Bronchial epithelial cell (primary cell): ENCODE data around the gene FHOD3. TPM values are rescaled to one million over a fixed set of nuclear protein-coding genes. Genes with fewer than 3 reads are reported as not detected.
A peak's percentile ranks its signal among the peaks of the same experiment; 100 is the strongest.

Experiments
- DNase-seq: peaks from one replicate; pipeline ENCODE4 v3.0.0-alpha.2; 2010; ENCODE audit warnings: low read depth
- FAIRE-seq: peaks from 2 replicates; lab custom pipeline; 2011; peaks lifted over from hg19 to GRCh38; lab: Jason Lieb, UNC
- H3K27me3 ChIP-seq: 2 replicates; pipeline ENCODE4 v1.5.1; 2011; ENCODE audit warnings: low read length; ENCODE audit not compliant: control insufficient read depth, insufficient read depth
- H3K36me3 ChIP-seq: 2 replicates; pipeline ENCODE4 v1.5.1; 2011; ENCODE audit warnings: low read length; ENCODE audit not compliant: control insufficient read depth, insufficient read depth
- H3K4me3 ChIP-seq: 2 replicates; pipeline ENCODE4 v1.5.1; 2011; ENCODE audit warnings: mild to moderate bottlenecking, low read depth, low read length, control low read depth
- CTCF ChIP-seq: IDR thresholded peaks from 2 replicates; pipeline ENCODE4 v1.5.1; 2011; ENCODE audit warnings: mild to moderate bottlenecking, moderate library complexity, low read length, control low read depth, inconsistent platforms; ENCODE audit not compliant: insufficient read depth, severe bottlenecking
- total RNA-seq: library from RNA; depleted of rRNA; stranded (reverse); fragments of >200 nt; gene quantifications from 2 replicates; pipeline ENCODE4 v1.2.1, GENCODE V29; 2014

The FHOD3 gene
- total RNA-seq, 1 donor from 2014 or later, result 15.8 TPM

- no peak for TF ChIP-seq CTCF
- Histone ChIP-seq H3K4me3 (no peak overlapping the region), H3K27me3 (no peaks in the 10 kb centered on the region), H3K36me3 (no peaks in the 10 kb centered on the region)
- no peak for DNase-seq
- no peak for FAIRE-seq
Measured at GRCh38 chr18:36380173-36380827, 82.8 kb downstream of the FHOD3 start.

- no peak for DNase-seq
- no peak for FAIRE-seq
- no peak overlapping the region for H3K4me3 ChIP-seq
- H3K36me3 ChIP-seq, result no peaks in the 10 kb centered on the region
- no peaks in the 10 kb centered on the region for H3K27me3 ChIP-seq
- TF ChIP-seq CTCF, result no peak
Measured at GRCh38 chr18:36381075-36381474, 83.6 kb downstream of the FHOD3 start.

- no peak for TF ChIP-seq CTCF
- H3K27me3 ChIP-seq, result no peaks in the 10 kb centered on the region
- no peak overlapping the region for H3K4me3 ChIP-seq
- DNase-seq, result no peak
- H3K36me3 ChIP-seq, result no peaks in the 10 kb centered on the region
- no peak for FAIRE-seq
Measured at GRCh38 chr18:36382854-36383253, 85.3 kb downstream of the FHOD3 start.

DNA sequence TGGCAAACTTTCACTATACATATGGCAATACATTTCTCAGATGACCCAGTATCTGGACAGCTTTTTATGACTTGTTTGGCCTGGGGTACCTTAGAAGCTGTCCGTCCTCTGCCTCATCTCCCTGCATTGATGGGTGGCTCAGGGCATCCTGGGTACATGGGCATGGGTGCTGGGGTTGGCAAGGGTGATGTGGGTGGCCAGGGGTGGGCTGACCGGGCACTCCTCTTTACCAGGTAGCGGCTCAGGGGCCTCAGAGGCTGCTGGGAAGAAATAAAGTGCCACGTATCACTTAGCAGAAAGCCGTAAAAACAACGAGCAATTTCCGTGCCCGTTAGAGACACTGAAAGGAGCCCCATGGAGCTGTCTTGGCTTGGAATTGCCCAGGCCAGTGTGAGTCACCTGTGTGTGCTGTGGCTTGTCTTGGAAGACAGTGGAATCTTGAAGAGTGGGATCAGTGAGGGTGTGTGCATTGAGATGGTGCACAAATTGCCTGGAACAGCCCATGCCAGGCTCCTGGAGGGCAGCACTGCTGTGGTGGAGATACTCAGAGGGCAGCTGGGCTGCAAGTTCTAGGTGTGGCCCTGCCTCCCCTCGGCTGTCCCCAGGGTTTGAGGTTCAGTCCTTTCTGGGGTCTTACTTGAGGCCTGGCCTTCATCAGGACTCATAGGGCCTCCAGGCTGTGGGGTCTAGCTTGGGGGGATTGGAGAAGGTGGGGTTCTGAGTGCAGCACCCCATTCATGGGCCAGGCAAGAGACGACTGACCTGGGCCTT is 88.8 kb downstream of the FHOD3 start:
- FAIRE-seq (no peak), DNase-seq (peak; percentile 92)
- Histone ChIP-seq H3K4me3 (no peak overlapping the region), H3K36me3 (no peaks in the 10 kb centered on the region), H3K27me3 (no peaks in the 10 kb centered on the region)
- TF ChIP-seq CTCF, result no peak

DNA sequence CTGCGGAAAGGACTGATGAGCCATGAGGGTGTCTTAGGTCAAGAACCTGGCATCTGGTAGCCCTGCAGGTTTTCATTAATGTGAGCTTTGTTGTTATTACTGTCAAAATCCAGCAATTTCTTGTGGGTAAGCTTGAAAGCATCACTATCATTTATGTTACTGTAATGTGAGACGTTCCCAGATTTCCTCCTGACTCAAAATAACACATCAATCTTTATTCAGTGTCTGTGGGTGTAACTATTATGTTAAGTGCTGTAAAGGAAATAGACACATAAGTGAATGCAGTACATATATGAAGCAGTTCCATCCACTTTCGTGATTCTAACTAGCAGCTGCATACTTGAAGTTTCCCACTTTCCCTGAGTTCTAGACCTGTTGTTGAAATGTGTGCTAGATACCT is 89.8 kb downstream of the FHOD3 start:
- Histone ChIP-seq H3K27me3 (no peaks in the 10 kb centered on the region), H3K36me3 (no peaks in the 10 kb centered on the region), H3K4me3 (no peak overlapping the region)
- FAIRE-seq (peak; percentile 32), DNase-seq (no peak)
- TF ChIP-seq CTCF, result no peak
